SIG-M5 treated with dmso at 0.1 percent for 504 hours (cell line): ENCODE measurements around the gene OR13J1.
"Not testable (repeated sequence)": the region's sequence is repeated elsewhere in the genome, so short reads cannot be mapped to it uniquely, and the experiment has no call there.

ENCODE experiments used
- DNase-seq: peaks from one replicate; lab custom pipeline; 2025; ENCODE audit not compliant: unreplicated experiment; lab: John Stamatoyannopoulos, UW

Gene OR13J1, protein sequence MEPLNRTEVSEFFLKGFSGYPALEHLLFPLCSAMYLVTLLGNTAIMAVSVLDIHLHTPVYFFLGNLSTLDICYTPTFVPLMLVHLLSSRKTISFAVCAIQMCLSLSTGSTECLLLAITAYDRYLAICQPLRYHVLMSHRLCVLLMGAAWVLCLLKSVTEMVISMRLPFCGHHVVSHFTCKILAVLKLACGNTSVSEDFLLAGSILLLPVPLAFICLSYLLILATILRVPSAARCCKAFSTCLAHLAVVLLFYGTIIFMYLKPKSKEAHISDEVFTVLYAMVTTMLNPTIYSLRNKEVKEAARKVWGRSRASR

DNA sequence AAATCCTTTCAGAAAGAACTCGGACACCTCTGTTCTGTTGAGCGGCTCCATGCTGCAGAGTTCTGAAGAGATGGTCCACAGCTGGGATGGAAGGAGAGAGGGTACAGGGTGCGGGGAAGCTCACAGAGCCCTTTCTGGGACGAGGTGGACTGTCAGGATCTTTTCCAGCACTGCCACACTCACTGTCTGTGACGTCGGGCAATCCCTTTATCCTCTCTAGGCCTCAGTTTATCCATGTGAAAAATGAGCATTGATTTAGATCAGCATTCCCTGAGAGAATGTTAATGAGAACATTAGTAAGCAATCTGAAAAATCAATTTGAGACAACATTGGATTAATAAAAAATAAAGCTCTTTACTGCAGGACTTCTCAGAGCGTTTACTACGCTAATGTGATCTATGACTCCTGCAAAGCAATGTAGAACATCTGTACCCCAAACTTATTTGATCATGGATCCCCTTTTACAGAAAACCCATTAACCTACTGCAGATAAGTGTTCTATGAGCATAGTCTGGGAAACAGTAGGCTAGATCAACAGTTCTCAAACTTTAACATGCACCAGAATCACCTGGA, at the start of gene OR13J1:
Gene OR13J1, minus strand, starts transcription at position 51 of the 573 bp plus-strand sequence. Its CDS starts 0 bp downstream, at position 51.
- no peak for DNase-seq

DNA sequence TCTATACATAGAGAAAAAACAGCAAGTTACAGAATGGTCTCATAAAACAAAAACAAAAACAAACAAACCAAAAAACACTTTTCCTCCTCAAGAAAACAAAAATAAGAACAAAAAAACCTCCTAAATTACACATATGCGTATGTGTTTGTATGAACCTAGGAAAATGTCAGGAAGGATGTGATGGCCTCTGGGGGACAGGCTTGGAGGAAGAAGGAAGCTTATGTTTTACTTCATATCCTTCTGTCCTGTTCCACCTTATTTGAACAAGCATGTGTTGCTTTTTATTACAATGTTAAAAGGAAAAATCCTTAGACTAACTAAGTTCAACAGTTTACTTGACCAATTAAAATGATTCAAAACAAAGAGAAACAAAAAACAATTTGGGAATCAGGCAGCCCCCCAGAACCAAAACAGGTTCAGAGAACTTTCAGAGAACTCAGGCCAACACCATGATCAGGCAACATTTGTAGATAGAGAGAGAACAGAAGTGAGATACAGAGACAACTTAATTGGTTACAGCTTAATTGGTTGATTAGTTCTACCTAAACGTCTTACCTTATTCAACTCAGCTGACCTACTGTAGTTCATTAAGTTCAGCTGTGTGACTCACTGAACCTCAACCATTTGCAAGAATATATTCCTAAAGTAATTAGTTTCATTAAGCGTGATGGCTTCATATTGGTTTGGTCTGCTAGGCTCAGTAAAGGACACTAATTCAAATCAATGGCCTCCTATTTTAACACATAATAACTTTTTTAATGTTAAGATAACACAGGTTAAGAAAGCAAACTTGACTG, 49.2 kb upstream of the OR13J1 start:
- DNase-seq: no peak

DNA sequence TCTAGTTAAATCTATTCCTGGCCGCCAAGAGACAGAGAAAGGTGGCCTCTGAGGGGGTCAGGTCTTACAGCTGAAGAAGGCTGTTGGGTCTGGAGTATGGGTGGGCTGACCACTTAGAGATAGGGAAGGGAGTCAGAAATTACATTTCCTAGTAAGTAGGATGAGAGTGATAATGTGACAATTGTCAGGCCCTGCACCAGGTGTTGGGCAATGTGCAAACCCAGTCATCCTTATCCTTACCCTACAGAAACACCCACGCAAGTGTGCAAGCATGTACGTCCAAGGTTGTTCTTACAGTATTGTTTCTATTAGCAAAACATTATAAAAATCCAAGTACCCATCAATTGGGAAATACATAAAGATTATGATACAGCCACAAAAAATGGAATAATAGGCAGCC, 48.6 kb upstream of the OR13J1 start:
- DNase-seq: no peak

DNA sequence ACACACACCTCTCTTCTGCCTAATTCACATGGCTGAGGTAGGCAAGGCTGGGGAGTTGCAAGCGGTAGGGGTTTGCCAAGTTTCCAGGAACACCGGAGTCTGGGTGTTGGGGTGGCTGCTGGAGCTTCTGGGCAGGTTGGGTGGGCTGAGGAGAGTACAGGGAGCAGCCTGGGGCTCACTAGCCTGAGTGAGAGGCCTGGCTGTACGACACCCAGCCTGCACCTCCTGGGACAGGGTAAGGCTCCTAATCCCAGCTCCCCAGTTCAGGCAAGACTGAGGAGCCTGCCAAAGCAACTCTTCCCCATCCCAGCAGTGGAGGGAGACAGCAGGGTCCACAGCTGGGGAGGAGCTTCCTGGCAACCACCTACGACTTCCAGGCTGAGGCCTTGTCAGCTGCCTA, 47.1 kb upstream of the OR13J1 start:
- no peak for DNase-seq

DNA sequence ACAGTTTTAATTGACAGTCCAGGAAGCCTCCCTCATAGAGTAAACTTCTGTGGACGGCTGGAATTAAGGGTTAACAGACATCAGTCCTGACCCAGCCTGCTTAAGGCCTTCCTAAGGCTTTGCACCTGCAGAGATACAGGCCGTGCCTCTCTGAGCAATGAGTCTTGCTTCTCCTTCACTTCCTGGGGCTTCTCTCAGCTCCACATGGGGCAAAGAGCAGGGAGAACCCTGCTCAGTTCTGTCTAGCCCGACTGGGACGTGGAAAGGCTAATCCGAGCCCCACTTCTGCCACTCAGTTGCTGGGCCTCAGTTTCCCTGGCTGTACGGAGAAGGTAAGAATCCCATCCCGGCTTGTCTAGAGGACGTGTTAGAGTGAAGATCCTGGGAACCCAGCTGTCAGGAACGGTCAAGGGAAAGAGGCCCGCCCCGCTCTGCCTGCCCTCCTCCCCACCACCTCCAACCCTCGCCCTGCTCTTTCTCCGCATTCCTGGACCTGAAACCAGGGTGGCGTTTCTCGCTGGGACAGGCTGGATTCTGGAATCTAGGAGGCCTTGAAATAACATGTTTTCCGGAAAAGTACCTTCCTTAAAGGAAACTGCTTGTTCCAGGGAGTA, 45.6 kb upstream of the OR13J1 start:
- no peak for DNase-seq

DNA sequence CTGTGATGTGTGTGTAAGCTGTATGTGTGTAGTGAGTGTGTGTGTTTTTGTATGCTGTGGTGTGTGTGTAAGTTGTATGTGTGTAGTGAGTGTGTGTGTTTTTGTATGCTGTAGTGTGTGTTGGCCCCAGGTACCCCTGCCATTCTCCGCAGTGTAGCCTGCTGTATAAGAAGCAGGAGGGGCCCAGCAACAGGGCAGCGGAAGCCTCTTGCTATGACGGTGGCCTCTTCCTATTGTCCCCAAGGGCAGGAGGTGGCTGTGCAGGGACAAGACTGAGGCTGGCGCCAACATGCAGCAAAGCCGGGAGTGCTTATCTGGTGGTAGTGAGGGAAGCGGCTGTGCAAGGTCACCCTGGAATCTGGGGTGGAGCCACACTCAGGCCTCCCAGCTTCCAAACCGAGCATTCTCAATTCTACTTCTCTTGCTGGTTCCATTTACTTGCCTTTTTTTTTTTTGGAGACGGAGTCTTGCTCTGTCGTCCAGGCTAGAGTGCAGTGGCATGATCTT, 44.2 kb upstream of the OR13J1 start:
- DNase-seq: no peak

DNA sequence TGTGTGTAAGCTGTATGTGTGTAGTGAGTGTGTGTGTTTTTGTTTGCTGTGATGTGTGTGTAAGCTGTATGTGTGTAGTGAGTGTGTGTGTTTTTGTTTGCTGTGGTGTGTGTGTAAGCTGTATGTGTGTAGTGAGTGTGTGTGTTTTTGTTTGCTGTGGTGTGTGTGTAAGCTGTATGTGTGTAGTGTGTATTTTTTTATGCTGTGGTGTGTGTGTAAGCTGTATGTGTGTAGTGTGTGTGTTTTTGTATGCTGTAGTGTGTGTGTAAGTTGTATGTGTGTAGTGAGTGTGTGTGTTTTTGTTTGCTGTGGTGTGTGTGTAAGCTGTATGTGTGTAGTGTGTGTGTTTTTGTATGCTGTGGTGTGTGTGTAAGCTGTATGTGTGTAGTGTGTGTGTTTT, 43.2 kb upstream of the OR13J1 start:
- not testable (repeated sequence) for DNase-seq

DNA sequence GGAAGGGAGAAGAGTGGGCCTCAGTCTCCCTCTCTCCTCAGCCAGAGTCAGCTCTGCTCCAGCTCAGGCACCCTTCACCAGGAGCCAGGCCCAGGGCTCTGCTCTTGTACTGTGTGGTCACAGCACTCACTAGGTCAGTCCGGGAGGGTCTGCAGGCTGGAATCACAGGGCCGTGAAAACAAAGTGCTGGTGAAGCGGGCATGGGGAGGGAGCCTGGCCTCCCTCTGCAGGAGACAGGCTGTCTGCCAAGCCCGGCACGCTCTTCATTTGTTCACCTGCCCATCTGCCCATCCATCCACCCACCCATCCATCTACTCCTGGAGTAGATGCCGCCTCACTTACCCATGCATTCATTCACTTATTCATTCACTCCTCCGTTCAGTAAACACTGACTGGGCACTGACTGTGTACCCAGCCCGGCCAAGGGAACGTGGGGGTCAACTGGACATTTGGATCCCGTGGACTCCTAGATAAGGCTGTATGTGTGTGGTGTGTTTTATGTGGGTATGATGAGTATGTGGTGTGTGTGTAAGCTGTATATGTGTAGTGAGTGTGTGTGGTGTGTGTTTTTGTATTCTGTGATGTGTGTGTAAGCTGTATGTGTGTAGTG, 42.7 kb upstream of the OR13J1 start:
- no peak for DNase-seq

DNA sequence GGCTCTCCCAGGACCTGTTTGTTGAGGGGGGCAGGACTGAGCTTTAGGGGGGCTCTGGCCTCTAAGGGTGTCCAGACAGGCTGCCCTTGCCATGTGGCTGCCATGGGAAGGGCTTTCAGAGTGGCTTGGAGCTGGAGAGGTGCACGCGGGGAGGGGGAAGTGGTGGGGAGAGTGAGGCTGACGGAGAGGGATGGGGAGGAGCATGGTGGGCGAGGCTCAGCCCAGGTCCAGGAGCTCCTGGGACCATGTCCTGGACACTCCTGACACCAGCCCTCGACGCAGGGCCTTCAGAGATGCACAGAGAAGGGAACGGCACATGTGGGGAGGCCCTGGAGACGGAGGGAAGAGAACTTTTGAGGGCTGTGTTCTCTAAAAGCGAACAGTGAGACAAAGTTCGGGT, 41.5 kb upstream of the OR13J1 start:
- no peak for DNase-seq

DNA sequence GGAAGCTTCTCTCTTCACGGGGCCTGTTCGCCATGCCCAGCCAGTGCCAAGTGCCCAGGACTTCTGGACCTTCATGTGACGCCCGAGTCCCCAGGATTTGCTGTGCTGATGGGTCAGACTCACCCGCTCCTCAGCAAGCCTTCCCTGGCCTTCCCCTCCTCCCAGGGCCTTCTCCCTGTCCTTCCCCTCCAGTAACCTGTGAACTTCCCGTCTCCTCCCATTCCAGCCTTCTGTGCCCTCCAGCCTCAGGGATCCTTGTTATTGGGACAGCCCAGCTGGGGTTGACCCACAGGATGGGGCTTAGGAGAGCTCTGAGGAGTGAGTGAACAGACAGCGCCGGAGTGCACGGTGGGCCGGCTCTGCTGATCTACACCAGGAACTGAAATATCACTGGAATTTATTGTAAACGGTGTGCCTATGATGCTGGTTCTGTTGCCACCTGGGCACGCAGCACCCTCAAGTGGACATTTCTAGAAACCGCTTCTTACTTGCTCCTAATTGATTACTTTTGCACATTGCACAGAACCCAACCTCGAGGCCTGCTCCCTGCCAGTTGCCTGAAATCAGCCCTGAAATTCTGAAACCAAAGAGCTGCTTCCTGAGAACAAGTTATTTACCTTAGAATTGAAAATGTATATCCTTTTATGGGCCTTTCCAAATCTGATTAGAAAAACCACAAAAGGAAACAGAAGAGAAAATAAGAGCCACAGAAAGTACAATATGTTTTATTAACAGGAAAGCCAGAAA, 40.6 kb upstream of the OR13J1 start:
- peak; percentile 30 for DNase-seq

DNA sequence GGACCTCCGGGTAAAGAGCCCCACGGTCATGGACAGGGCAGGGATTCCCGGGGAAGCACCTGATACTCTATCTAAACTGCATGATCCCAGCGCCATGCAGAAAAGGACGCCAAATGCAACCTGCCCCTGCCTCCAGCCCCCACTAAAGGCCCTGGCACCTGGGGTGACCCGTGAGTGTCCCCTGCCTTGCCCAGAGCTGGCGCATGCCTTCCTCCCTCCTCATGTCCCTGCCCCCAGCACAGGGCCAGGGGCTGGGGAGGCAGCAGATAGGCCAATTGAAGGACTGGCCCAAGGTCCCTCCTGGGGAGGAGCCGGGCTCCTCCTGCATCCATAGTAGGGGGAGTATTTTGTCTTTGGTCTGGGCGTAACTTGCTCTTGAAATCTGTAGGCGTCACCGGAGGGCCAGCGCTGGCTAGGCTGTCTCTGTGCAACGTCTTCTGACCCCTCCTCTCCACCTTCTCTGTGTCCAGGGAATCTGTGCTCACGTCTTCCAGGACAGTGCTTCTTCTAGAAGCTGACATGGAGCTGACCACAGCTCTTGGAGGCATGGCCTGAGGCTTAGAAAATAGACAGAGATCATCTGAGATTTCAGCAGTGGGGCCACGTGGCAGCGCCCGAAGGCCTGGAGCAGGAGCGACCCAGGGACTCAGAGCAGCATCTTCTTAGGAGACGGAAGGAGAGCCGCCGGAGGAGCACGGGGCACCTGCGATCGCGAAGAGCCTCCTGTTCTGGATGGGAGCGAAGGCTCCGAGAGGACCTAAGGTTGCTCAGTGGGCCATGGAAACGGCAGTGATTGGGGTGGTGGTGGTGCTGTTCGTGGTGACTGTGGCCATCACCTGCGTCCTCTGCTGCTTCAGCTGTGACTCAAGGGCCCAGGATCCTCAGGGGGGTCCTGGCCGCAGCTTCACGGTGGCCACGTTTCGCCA, 39.7 kb upstream of the OR13J1 start:
- DNase-seq: no peak

DNA sequence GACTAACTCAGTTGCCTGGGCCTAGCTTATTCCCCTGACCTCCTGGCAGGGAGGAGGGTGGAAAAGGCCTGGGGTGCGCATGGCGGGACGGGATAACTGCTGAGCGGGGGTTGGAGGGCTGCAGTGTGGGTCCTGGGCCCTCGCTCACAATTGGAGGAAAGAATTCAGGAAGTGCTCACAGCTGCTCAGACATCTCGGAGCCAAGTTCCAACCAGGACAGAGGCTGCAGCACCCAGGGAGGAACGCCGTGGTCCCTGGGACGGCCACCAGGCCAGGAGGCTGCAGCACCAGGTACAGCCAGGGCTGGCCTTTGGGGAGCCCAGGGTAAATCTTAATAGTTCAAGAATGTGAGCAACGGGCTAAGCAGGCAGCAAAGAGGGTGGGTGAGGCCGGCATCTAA, 39.1 kb upstream of the OR13J1 start, which contains the start of gene SPAAR:
Gene SPAAR, plus strand, starts transcription at position 217 of the 400 bp plus-strand sequence. CDS start 974 bp downstream, outside the sequence.
- DNase-seq: no peak

DNA sequence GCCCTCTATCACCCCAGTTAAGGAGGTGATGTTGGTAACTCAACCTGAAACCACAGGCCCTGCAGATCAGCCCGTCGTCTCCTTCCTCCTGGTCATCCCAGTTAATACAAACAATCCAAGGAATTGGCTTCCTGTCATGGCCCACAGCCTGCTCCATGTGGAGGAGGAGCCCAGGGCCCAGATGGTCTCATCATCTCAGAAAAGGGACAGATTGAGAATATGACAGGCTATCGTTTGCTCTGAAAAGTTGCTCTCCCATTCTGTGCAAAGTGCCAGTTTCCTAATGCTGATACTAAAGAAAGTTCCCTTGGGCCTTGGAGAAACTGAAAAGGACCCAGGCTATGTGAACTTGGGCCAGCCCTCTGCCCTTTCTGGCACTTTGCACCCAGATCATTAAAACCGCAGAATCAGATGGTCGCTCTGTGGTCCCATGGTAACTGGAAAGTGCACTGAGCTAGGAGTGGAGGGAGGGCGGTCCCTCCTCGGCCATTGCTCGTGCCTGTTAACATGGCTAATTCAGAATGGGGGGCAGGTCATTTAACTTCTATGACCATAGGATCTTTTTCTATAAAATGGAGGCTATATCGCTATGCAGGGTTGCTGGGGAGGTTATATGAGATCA, 38.4 kb upstream of the OR13J1 start:
- no peak for DNase-seq

DNA sequence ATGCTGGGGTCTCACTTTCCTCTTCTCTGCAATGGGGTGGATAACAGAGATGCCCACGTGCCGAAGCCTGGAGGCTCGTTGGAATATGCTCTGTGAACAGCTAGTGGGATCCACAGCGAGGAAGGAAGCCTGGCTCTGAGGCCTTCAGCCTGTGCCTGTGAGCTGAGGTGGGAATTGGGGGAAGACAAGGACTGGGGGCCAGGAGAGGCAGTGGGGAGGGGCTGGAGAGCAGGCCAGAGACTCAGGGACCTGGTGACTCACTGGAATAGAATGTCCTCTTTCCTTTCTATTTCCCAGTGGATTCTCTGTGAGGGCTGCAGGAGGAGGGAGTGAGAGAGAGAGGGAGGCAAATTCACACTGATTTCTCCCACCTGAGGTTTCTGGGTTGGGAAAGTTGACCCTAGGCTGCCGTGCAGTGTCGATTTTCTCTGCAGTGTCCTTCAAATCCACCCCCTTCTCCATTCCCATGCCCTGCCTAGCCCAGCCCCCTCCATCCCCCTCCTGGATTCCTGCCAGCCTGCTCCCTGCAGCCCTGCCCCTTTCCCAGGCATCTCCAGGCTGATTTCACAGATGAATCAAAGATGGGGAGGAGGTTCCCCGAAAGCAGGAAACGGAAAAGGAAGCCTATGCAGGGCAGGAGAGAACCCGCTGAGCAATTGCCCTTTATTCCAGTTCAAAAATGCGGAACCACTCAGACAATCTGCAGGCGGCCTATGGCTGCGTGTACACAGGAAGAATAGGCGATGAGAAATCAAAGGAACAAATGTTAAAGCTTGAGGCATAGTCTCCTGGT, 37.7 kb upstream of the OR13J1 start:
- no peak for DNase-seq

DNA sequence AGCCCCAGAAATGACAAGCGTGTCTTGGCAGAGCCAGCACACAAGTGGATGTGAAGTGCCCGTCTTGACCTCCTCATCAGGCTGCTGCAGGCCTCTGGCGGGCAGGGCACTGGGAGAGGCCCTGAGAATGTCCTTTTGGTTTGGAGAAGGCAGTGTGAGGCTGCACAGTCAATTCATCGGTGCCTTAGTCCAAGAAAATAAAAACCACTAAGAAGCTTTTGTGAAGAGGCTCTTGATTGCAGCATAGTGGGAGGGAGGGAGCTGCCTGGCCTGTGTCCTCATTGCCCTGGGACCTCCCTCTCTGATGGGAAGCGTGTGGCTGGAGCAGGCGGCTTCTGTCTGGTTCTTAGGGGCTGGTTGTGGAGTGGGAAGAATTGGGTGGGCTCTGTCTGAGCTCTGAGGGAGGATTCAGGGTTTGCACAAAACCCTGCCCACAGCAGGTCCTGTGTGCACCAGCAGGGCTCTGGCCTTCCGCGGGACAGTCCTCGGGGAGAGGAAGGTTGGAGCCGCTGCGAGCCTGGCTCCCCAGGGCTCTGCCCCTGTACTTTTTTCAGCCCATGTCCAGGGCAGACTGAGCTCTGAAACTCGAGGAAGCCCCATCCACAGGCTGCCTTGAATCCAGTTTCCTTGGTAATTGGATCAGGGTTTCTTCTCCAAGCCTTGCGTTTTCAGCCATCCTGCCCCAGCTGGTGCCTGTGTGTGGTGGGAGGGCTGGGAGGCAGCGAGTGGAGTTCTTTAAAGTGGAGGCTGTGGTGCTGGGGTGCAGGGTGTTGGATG, 36.9 kb upstream of the OR13J1 start:
- DNase-seq: no peak

DNA sequence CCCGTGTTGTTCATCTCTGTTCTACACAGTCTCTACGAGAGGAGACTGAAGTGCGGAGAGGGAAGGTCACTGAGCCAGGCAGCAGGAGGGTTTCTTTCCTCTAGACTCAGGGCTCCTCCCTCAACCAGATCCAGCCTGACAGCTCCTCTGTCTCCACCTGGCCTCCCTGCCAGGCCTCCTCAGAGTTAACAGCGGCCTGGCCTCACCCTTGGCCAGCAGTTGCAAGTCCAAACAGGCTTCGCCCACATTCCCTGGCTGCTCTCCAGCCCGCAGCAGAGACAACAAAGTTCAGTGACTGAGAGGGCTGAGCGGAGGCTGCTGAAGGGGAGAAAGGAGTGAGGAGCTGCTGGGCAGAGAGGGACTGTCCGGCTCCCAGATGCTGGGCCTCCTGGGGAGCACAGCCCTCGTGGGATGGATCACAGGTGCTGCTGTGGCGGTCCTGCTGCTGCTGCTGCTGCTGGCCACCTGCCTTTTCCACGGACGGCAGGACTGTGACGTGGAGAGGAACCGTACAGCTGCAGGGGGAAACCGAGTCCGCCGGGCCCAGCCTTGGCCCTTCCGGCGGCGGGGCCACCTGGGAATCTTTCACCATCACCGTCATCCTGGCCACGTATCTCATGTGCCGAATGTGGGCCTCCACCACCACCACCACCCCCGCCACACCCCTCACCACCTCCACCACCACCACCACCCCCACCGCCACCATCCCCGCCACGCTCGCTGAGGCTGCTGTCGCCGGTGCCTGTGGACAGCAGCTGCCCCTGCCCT, 35.9 kb upstream of the OR13J1 start, which contains the start of gene HRCT1:
Gene HRCT1, plus strand, starts transcription at position 291 of the 768 bp plus-strand sequence. Its CDS starts 86 bp downstream, at position 377.
- peak; percentile 14 for DNase-seq
